Neural progenitor cell (in vitro differentiated cells): ENCODE data around the gene FXYD7.

Source experiments
- EZH2 ChIP-seq: fragments of 200-600 bp; sonication (generic); IDR thresholded peaks from 2 replicates; pipeline ENCODE4 v1.6.1; 2017; ENCODE audit warnings: antibody characterized with exemption, mild to moderate bottlenecking, moderate library complexity
- EZH2phosphoT487 ChIP-seq: fragments of 200-600 bp; sonication (generic); IDR thresholded peaks from 2 replicates; pipeline ENCODE4 v1.6.1; 2017; ENCODE audit warnings: antibody characterized with exemption
- TF ChIP-seq, protein P1 (sequence below): fragments of 200-600 bp; sonication (generic); IDR thresholded peaks from 2 replicates; pipeline ENCODE4 v1.5.1; 2017; ENCODE audit warnings: antibody characterized with exemption, mild to moderate bottlenecking

DNA sequence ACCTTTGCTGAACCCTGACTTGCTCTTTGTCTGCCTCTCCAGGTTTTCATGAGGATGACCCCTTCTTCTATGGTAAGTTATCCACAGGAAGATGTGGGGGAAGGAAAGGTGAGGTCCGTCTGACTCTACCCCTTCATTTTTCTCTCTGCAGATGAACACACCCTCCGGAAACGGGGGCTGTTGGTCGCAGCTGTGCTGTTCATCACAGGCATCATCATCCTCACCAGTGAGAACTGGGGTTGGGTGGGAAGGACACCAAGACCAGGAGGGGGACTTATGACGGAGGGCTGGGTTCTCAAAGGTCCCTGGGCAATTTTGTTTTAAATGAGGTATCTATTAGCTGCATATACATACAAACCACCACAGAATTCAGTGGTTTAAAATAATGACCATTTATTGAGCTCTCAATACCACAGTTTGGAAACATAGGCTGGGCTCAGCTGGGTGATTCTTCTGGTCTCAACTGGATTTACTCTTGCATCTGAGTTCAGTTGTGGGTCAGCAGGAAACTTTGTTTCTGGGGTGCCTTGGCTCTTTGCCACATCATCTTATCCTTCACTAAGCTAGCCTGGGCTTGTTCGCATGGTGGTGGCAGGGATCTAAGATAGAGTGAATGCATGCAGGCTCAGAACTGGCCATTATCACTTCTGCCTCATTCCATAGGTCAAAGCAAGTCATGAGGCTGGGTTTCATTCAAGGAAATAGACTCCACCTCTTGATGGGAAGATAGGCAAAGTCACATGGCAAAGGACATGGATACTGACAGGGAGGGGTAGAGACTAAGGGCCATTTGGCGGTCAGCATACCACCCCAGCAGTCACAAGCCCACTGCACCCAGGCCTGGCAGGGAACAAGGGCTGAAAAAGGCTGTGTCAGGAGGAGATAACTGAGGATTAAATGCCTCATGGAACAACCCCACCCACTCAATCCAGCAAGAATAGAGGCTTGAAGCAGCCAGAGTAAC lies 23.3 kb downstream of the FXYD7 start:
- TF ChIP-seq EZH2 (no peak), EZH2phosphoT487 (no peak)
- TF ChIP-seq, protein P1, sequence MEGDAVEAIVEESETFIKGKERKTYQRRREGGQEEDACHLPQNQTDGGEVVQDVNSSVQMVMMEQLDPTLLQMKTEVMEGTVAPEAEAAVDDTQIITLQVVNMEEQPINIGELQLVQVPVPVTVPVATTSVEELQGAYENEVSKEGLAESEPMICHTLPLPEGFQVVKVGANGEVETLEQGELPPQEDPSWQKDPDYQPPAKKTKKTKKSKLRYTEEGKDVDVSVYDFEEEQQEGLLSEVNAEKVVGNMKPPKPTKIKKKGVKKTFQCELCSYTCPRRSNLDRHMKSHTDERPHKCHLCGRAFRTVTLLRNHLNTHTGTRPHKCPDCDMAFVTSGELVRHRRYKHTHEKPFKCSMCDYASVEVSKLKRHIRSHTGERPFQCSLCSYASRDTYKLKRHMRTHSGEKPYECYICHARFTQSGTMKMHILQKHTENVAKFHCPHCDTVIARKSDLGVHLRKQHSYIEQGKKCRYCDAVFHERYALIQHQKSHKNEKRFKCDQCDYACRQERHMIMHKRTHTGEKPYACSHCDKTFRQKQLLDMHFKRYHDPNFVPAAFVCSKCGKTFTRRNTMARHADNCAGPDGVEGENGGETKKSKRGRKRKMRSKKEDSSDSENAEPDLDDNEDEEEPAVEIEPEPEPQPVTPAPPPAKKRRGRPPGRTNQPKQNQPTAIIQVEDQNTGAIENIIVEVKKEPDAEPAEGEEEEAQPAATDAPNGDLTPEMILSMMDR, result no peak
